HCT116 (cell line): ENCODE measurements around the gene SPCS3. TPM values are rescaled to one million over a fixed set of nuclear protein-coding genes. Genes with fewer than 3 reads are reported as not detected.
"Not testable (repeated sequence)": the region's sequence is repeated elsewhere in the genome, so short reads cannot be mapped to it uniquely, and the experiment has no call there.

ENCODE experiments used
- ATAC-seq: fragments of 200-7000 bp; cut with Tn5 transposase; 2 replicates; pipeline ENCODE4 v1.9.1; 2020; ENCODE audit warnings: mild to moderate bottlenecking, moderate library complexity
- BruUV-seq: library from RNA; stranded (reverse); fragments of 400-500 nt; replicated peaks from 2 replicates; lab custom pipeline; 2021; lab: Mats Ljungman, UMichigan
- CTCF ChIA-PET: fragments of 300-600 bp; sonication (Branson Sonifier 250); formaldehyde crosslinking; loops from one replicate; lab custom pipeline; 2021; ENCODE audit warnings: antibody characterized with exemption; lab: Charles Lee
- POLR2A ChIA-PET: fragments of 300-600, 350-600 bp; sonication (Branson Sonifier 250); formaldehyde crosslinking; loops from one replicate; lab custom pipeline; 2021; ENCODE audit warnings: antibody characterized with exemption; lab: Charles Lee
- RAD21 ChIA-PET, 2 experiments: fragments of 300-600 bp; sonication (Branson Sonifier 250); formaldehyde crosslinking; loops; one replicate each; lab custom pipeline; 2023; ENCODE audit warnings: low total read pairs in 2 of 2; ENCODE audit not compliant: uncharacterized antibody in 2 of 2, unreplicated experiment in 2 of 2, low non-redundant PET in 1 of 2; lab: Charles Lee
- DNase-seq: peaks from one replicate; pipeline ENCODE4 v3.0.0-alpha.2; 2010; ENCODE audit warnings: low read depth, low spot score
- H2AFZ ChIP-seq: fragments of 200-600 bp; shearing (Covaris generic), sonication (generic); 2 replicates; pipeline ENCODE4 v1.6.1; 2017; ENCODE audit warnings: low read depth, mixed run types, mixed read lengths, antibody characterized with exemption, low read length; ENCODE audit not compliant: poor library complexity, severe bottlenecking
- H3K27ac ChIP-seq: 2 replicates; pipeline ENCODE4 v1.5.1; 2012; ENCODE audit warnings: low read depth, low read length
- H3K27me3 ChIP-seq: fragments of 200-600 bp; sonication (generic); 2 replicates; pipeline ENCODE4 v1.6.1; 2016; ENCODE audit warnings: mixed run types, low read length, mixed read lengths; ENCODE audit not compliant: insufficient read depth
- H3K36me3 ChIP-seq, 2 experiments: fragments of 200-500 bp in 1 of 2; fragments of 200-600 bp in 1 of 2; sonication (Bioruptor generic) in 1 of 2; sonication (generic) in 1 of 2; 2 replicates each; pipeline versions ENCODE4 v1.5.1 to v1.6.1; 2014 to 2016; ENCODE audit warnings: low read length in 2 of 2, inconsistent platforms in 1 of 2, mixed read lengths in 1 of 2, mixed run types in 1 of 2; ENCODE audit not compliant: insufficient read depth in 2 of 2, control insufficient read depth in 1 of 2
- H3K4me1 ChIP-seq, 2 experiments: fragments of 200-600 bp in 1 of 2; sonication (generic) in 1 of 2; 2 replicates each; pipeline versions ENCODE4 v1.5.1 to v1.6.1; 2012 to 2017; ENCODE audit warnings: low read length in 2 of 2, inconsistent platforms in 1 of 2, mild to moderate bottlenecking in 1 of 2, mixed read lengths in 1 of 2, mixed run types in 1 of 2, moderate library complexity in 1 of 2; ENCODE audit not compliant: insufficient read depth in 2 of 2, control insufficient read depth in 1 of 2
- H3K4me2 ChIP-seq: fragments of 200-600 bp; sonication (generic); 2 replicates; pipeline ENCODE4 v1.6.1; 2017; ENCODE audit warnings: mixed run types, low read length, mixed read lengths
- H3K4me3 ChIP-seq, 2 experiments: fragments of 200-600 bp in 1 of 2; sonication (generic) in 1 of 2; replicated peaks in 1 of 2; 2 replicates each; pipeline ENCODE4 v1.5.1; 2011 to 2016; ENCODE audit warnings: low read length in 2 of 2, control low read depth in 1 of 2, low read depth in 1 of 2, mild to moderate bottlenecking in 1 of 2, mixed read lengths in 1 of 2, mixed run types in 1 of 2
- H3K79me2 ChIP-seq: fragments of 200-600 bp; sonication (generic); 2 replicates; pipeline ENCODE4 v1.6.1; 2017; ENCODE audit warnings: mild to moderate bottlenecking, mixed run types, low read length, moderate library complexity, mixed read lengths; ENCODE audit not compliant: insufficient read depth
- H3K9ac ChIP-seq: fragments of 200-600 bp; sonication (generic); 2 replicates; pipeline ENCODE4 v1.6.1; 2016; ENCODE audit warnings: low read length, mixed read lengths
- H3K9me2 ChIP-seq: fragments of 200-600 bp; sonication (generic), shearing (Covaris generic); 2 replicates; pipeline ENCODE4 v1.6.1; 2017; ENCODE audit warnings: mixed run types, mild to moderate bottlenecking, moderate library complexity; ENCODE audit not compliant: insufficient read depth
- H3K9me3 ChIP-seq, 2 experiments: fragments of 200-500 bp in 1 of 2; fragments of 200-600 bp in 1 of 2; sonication (Bioruptor generic) in 1 of 2; sonication (generic) in 1 of 2; 2 replicates each; pipeline ENCODE4 v1.6.1; 2014 to 2017; ENCODE audit warnings: low read length in 2 of 2, mixed read lengths in 2 of 2, inconsistent platforms in 1 of 2, low read depth in 1 of 2, mild to moderate bottlenecking in 1 of 2, mixed run types in 1 of 2, moderate library complexity in 1 of 2; ENCODE audit not compliant: control insufficient read depth in 1 of 2, insufficient read depth in 1 of 2
- H4K20me1 ChIP-seq: fragments of 200-600 bp; sonication (generic), shearing (Covaris generic); 2 replicates; pipeline ENCODE4 v1.6.1; 2017; ENCODE audit warnings: mixed run types, mild to moderate bottlenecking, moderate library complexity; ENCODE audit not compliant: insufficient read depth
- CEBPB ChIP-seq: IDR thresholded peaks from 2 replicates; pipeline ENCODE4 v1.6.1; 2012; ENCODE audit warnings: low read depth
- CTCF ChIP-seq, 3 experiments: fragments of 200-600 bp in 1 of 3; sonication (generic) in 1 of 3; IDR thresholded peaks in 2 of 3; conservative IDR thresholded peaks in 1 of 3; 2 replicates each; pipeline ENCODE4 v1.5.1; 2012 to 2017; ENCODE audit warnings: low read depth in 2 of 3, low read length in 2 of 3, antibody characterized with exemption in 1 of 3, borderline replicate concordance in 1 of 3, control low read depth in 1 of 3, mild to moderate bottlenecking in 1 of 3, mixed read lengths in 1 of 3, mixed run types in 1 of 3, moderate library complexity in 1 of 3; ENCODE audit not compliant: insufficient read depth in 1 of 3
- FOSL1 ChIP-seq: IDR thresholded peaks from 2 replicates; pipeline ENCODE4 v1.6.1; 2012; ENCODE audit warnings: low read depth
- JUND ChIP-seq: IDR thresholded peaks from 2 replicates; pipeline ENCODE4 v1.6.1; 2012
- MAX ChIP-seq: IDR thresholded peaks from 2 replicates; pipeline ENCODE4 v1.6.1; 2012
- SP1 ChIP-seq: IDR thresholded peaks from 2 replicates; pipeline ENCODE4 v1.6.1; 2012; ENCODE audit warnings: low read depth
- TCF7L2 ChIP-seq: IDR thresholded peaks from 2 replicates; pipeline ENCODE4 v1.7.0; 2011; ENCODE audit warnings: borderline replicate concordance, inconsistent platforms; ENCODE audit not compliant: insufficient read depth, insufficient read length; ENCODE audit errors: extremely low read depth
- YY1 ChIP-seq: IDR thresholded peaks from 2 replicates; pipeline ENCODE4 v1.6.1; 2011; ENCODE audit warnings: low read length, low read depth, moderate library complexity, mild to moderate bottlenecking; ENCODE audit not compliant: insufficient replicate concordance; ENCODE audit errors: extremely low read depth
- ZFX ChIP-seq: fragments of 450-650 bp; IDR thresholded peaks from 2 replicates; pipeline ENCODE4 v1.6.1; 2017
- intact Hi-C: fragments of 100-400 bp; cut with micrococcal nuclease; formaldehyde crosslinking; loops from 2 replicates; pipeline ENCODE4 v1.10.0; 2022
- total RNA-seq: library from RNA; stranded (reverse); gene quantifications from one replicate; pipeline ENCODE4 v1.2.1, GENCODE V29; 2021; ENCODE audit not compliant: unreplicated experiment

The SPCS3 gene
- total RNA-seq, 1 experiment from 2014 or later, result 135 TPM

- H3K4me2 ChIP-seq, result no peak overlapping the region
- H3K79me2 ChIP-seq, result no peaks in the 10 kb centered on the region
- H4K20me1 ChIP-seq, result no peaks in the 10 kb centered on the region
- no peaks in the 10 kb centered on the region for H3K36me3 ChIP-seq
- intact Hi-C loops, result no loop called here
- POLR2A ChIA-PET, result no interaction called here
- no peak overlapping the region for H3K27ac ChIP-seq
- RAD21 ChIA-PET, result no interaction called here
- no peak for ATAC-seq
- H3K9me3 ChIP-seq, result no peaks in the 10 kb centered on the region
- H2AFZ ChIP-seq, result no peak overlapping the region
- CTCF ChIA-PET, result no interaction called here
- TF ChIP-seq MAX (no peak), JUND (no peak), CEBPB (no peak), ZFX (no peak)
- BruUV-seq, result no TSS peak
- no peaks in the 10 kb centered on the region for H3K4me1 ChIP-seq
- H3K9ac ChIP-seq, result no peak overlapping the region
- H3K27me3 ChIP-seq, result no peaks in the 10 kb centered on the region
- H3K9me2 ChIP-seq, result no peaks in the 10 kb centered on the region
- H3K4me3 ChIP-seq, result no peak overlapping the region
- no peak for DNase-seq
Measured at GRCh38 chr4:176293660-176294059, 26.1 kb upstream of the SPCS3 start.

GRCh38 chr4:176295907-176296306 is 23.9 kb upstream of the SPCS3 start:
- RAD21 ChIA-PET, H3K4me2 ChIP-seq, H3K36me3 ChIP-seq, H3K27me3 ChIP-seq, H3K9me3 ChIP-seq, H3K9ac ChIP-seq, CTCF ChIA-PET, H3K4me1 ChIP-seq, H2AFZ ChIP-seq, H3K9me2 ChIP-seq, intact Hi-C loops, H4K20me1 ChIP-seq, DNase-seq, H3K4me3 ChIP-seq, H3K79me2 ChIP-seq, POLR2A ChIA-PET, BruUV-seq, H3K27ac ChIP-seq, ATAC-seq: not testable (repeated sequence)

GRCh38 chr4:176298664-176299063 is 21.1 kb upstream of the SPCS3 start:
- TF ChIP-seq CEBPB, result no peak
- no peak for TF ChIP-seq SP1
- TF ChIP-seq YY1, result no peak
- no peak for TF ChIP-seq TCF7L2
- TF ChIP-seq CTCF (IDR thresholded peaks at IDR 0.05 in 2 of 3, conservative IDR thresholded peaks at IDR 0.05 in 1 of 3; ENCODE audit: borderline replicate concordance in 1 of 3, insufficient read depth in 1 of 3, low read depth in 2 of 3, low read length in 2 of 3), result no peak
- TF ChIP-seq FOSL1, result no peak
- Histone ChIP-seq H2AFZ (no peak overlapping the region), H3K4me3 (no peak overlapping the region), H3K9me3 (no peaks in the 10 kb centered on the region), H3K27me3 (no peaks in the 10 kb centered on the region), H3K27ac (no peak overlapping the region), H4K20me1 (no peaks in the 10 kb centered on the region), H3K9me2 (no peaks in the 10 kb centered on the region; the same call in 1 of the 2 replicates), H3K4me1 (peaks cover 2 to 17% of the 10 kb centered on the region in 2 experiments; a peak in 3 of 4 replicates), H3K36me3 (no peaks in the 10 kb centered on the region), H3K4me2 (no peak overlapping the region), H3K79me2 (no peaks in the 10 kb centered on the region), H3K9ac (no peak overlapping the region)
- intact Hi-C loops, result no loop called here
- ChIA-PET POLR2A (no interaction called here), CTCF (no interaction called here), RAD21 (no interaction called here)
- BruUV-seq, result no TSS peak
- DNase-seq, result no peak
- ATAC-seq, result no peak
